ENCODE results near the gene CPA4.
"Not testable (repeated sequence)": the region's sequence is repeated elsewhere in the genome, so short reads cannot be mapped to it uniquely, and the experiment has no call there.

Gene CPA4, protein sequence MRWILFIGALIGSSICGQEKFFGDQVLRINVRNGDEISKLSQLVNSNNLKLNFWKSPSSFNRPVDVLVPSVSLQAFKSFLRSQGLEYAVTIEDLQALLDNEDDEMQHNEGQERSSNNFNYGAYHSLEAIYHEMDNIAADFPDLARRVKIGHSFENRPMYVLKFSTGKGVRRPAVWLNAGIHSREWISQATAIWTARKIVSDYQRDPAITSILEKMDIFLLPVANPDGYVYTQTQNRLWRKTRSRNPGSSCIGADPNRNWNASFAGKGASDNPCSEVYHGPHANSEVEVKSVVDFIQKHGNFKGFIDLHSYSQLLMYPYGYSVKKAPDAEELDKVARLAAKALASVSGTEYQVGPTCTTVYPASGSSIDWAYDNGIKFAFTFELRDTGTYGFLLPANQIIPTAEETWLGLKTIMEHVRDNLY

DNA sequence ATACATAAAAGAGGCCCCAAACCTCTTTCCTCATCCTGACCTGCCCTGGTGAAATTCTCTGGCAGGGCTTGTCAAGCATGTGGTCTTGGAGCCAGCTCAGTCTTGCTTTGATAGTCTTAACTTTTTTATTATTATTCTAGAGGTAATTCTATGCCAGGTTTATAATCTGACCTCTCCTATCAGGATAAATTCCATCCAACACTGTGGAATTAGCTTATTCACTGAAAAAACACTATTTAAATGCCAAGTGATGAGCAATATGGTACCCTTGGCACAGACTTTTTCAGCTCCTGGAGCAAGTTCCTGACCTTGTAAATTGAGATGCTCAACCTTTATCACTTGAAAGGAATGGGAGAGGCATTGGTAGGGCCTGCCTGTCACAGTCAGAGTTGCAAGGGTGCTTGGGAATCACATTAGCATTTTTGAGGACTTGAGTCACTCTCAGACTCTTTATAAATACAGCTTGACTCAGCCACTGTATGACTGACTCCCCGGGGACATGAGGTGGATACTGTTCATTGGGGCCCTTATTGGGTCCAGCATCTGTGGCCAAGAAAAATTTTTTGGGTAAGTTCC lies at the start of gene CPA4:
CPA4 (plus strand) TSS at position 480 of the 576 bp plus-strand sequence; CDS start at position 500, 20 bp downstream.
- peak; percentile 90 for DNase-seq

DNA sequence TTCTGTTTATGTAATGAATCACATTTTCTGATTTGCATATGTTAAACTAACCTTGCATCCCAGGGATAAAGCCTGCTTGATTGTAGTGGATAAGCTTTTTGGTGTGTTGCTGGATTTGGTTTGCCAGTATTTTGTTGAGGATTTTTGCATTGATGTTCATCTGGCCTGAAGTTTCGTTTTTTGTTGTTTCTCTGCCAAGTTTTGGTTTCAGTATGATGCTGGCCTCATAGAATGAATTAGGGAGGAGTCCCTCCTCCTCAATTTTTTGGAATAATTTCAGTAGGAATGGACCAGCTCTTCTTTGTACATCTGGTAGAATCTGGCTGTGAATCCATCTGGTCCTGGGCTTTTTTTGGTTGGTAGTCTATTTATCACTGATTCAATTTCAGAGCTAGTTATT lies 49.5 kb upstream of the CPA4 start:
- DNase-seq = not testable (repeated sequence)

DNA sequence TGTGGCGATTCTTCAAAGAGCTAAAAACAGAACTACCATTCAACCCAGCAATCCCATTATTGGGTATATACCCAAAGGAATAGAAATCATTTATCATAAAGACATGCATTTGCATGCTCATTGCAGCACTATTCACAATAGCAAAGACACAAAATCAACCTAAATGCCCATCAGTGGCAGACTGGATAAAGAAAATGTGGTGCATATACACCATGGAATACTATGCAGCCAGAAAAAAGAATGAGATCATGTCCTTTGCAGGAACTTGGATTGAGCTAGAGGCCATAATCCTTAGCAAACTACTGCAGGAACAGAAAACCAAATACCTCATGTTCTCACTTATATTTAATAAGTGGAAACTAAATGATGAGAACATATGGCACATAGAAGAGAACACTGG lies 46.5 kb upstream of the CPA4 start:
- not testable (repeated sequence) for DNase-seq

DNA sequence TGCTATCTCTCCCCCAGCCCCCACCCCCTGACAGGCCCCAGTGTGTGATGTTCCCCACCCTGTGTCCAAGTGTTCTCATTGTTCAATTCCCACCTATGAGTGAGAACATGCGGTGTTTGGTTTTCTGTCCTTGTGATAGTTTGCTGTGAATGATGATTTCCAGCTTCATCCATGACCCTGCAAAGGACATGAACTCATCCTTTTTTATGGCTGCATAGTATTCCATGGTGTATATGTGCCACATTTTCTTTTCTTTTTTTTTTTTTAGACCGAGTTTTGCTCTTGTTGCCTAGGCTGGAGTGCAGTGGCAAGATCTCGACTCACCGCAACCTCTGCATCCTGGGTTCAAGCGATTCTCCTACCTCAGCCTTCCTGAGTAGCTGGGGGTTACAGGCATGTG lies 44.1 kb upstream of the CPA4 start:
- DNase-seq = not testable (repeated sequence)

DNA sequence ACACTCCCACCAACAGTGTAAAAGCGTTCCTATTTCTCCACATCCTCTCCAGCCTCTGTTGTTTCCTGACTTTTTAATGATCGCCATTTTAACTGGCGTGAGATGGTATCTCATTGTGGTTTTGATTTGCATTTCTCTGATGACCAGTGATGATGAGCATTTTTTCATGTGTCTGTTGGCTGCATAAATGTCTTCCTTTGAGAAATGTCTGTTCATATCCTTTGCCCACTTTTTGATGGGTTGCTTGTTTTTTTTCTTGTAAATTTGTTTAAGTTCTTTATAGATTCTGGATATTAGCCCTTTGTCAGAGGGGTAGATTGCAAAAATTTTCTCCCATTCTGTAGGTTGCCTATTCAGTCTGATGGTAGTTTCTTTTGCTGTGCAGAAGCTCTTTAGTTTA lies 43.3 kb upstream of the CPA4 start:
- DNase-seq = not testable (repeated sequence)

DNA sequence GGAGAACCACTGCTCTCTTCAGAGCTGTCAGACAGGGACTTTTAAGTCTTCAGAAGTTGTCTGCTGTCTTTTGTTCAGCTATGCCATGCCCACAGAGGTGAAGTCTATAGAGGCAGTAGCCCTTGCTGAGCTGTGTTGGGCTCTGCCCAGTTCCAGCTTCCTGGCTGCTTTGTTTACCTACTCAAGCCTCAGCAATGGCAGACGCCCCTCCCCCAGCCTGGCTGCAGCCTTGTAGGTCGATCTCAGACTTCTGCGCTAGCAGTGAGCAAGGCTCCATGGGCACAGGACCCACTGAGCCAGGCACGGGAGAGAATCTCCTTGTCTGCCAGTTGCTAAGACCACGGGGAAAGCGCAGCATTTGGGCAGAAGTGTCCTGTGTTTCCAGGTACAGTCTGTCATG lies 38.4 kb upstream of the CPA4 start:
- no peak for DNase-seq

DNA sequence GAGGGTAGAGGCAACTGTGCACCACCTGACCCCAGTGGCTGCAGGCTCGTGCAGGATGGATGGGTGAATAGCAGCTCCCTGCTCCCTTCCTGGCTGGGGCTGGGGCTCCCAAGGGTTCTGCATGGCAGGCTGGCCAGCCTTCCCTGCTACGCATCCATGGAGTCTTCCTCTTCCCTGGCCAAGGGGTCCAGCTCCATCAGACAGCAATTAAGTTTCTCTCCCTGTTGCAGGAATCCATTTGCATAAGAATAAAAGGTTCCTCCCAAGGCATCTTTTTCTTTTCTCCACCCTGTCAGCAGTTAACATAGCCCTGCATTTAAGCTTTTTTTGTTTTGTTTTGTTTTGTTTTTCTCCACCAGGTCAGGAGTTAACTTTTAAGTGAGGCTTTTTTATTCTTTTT lies 36.3 kb upstream of the CPA4 start:
- DNase-seq = no peak

DNA sequence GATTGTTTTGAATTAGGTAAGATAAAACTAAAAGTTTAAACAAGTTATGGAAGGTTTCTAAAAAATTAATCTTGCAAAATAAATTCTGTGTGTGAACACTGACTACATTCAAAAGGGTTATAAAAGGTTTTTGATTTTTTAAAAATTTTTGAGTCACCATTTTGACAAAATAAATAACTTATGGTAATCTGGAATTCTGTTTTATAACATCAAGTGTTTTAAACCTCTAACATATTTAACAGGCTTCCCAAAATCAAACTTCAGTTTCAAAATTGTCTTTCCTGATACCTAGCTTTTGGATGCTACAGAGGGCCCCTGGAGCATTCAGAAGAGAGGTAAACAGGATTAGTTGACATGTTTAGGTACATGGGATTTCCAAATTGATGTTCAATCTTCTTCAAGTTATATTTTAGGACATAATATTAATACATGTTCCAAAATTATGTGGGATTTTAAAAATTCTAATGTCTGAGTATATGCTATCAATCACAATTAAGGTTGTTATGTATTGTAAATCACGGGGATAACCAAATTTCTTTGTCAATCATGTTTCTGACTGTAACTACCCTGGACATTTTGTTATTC lies 34.4 kb upstream of the CPA4 start:
- no peak for DNase-seq

DNA sequence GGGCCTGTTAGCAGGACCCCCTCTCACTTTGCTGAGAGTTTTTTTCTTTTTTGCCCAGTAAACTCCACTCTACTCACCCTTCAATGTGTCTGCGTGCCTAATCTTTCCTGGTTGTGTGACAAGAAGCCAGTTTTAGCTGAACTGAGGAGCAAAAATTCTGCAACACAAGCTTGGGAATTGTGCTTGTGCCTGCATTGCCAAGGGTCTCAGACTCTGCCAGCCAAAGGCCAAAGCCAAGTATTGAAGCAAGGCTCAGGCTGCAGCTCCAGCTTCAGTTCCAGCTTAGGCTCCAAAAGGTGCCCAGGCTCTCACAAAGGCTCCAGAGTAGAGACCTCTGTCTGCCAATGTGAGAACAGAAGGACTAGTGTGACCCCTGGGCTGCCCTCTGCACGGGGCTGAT lies 30.5 kb upstream of the CPA4 start:
- no peak for DNase-seq

DNA sequence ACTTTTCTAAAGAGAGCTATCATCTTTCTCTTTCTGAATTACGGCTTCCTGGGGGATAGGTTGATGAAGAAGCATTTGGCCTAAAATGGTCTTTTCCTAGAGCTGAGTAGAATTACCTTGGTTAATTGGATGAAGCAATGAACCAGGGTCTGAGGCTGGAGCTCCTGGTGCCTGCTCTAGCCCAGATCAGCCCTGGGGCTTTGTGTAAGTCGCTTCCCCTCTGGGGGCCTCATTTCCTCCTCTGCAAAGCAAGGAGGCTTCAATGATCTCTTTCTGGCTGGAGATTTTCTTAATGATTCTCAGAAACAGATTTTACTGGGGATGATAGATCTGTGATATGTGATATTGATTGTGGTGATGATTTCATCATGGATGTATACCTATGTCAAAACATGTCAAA lies 29.8 kb upstream of the CPA4 start:
- DNase-seq = no peak

DNA sequence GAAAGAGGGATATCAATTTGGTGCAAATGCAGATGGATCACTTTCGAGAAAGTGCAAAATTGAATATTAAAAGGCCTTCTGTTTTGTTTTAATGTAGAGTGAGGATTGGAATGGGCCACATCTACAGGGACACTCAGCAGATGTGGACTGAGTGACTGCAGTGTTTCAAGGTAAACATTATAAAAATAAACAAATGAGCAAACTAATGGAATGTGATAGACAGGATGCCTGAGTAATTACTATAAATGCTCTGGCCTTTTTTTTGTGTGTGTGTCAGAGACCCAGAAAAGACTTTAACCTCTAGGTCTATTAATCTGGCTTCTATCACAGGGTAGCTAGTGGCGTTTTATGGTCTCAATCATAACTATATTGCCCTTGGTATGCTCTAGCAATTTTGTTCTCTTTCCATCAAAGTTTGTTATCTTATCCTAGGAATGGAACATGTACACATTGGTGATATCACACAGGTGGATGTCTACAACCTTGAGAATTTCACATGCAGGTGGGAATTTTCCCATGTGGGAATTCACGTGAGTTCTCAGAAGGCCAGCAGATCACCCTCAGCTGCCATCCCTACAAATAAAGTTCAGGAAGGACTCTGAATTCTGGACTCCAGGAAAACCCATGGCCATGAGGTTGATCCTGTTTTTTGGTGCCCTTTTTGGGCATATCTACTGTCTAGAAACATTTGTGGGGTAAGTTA lies 26.6 kb upstream of the CPA4 start, which contains the start of gene CPA2:
CPA2 (plus strand) TSS at position 606 of the 703 bp plus-strand sequence; CDS start at position 625, 19 bp downstream.
- no peak for DNase-seq

DNA sequence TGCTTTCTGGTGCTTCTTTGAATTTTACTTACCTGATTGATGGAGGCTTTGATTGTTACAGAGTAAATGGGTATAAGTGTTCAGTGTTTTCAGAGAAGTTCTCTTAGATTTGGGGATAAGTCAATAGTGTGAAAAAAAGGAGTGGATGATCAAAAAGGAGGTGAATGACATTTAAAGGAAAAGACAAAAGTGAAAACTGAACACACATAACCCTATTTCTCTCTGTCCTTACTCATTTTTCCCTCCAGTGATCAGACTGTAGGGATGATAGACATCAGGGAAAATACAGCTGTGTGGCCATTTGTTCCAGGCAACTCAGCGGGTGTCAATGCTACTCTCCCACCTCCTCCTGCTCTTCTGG lies 26.0 kb upstream of the CPA4 start:
- no peak for DNase-seq

DNA sequence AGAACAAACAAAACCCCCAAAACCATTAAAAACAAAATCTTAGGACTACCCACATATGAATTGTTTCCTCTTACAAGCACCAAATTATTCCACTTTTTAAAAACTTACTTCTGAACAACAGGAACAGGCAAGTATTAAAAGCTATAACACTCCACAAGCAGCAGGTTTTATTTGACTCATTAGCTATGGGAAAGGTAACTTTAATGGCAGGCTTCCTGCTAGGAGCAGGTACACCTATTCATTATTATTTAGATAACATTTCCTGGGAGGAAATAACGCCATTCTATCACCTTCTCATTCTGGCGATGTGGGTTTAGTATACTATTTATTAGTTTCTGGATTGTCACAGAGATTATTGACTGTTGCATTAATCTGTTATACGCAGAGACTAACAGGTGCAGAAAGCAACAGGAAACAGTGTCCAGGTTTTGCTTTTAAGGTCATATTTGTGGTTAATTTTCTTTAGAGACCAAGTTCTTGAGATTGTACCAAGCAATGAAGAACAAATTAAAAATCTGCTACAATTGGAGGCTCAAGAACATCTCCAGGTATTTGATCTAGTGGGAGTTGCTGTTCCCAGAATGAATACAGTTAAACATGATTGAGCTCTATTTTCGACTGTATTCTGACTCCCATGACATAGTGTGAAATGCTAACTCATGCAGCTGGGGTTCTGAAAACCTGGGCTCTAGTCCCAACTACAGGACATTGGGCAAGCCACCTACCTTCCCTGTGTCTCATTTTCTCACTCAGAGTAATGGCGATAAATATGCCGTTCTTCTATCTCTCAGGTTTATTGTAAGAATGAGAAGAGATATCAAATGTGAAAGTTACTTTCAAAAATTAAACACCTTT lies 24.3 kb upstream of the CPA4 start:
- DNase-seq = no peak

DNA sequence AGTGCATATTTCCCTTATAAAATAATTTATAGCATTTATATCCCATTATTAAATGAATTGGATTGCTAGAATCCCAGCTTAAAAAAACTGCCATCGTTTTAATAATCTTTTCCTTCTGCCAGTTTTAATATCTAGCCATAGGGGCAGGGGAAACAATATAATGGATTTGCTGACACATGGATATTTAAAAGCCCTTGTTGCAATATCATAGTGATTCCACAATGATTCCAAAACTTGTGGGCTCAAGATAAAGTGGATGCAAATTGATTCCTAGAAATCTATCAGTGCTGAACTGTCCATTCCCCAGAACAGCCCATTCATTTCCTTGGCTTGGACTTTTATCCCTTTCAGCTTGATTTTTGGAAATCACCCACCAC lies 23.7 kb upstream of the CPA4 start:
- DNase-seq = no peak

DNA sequence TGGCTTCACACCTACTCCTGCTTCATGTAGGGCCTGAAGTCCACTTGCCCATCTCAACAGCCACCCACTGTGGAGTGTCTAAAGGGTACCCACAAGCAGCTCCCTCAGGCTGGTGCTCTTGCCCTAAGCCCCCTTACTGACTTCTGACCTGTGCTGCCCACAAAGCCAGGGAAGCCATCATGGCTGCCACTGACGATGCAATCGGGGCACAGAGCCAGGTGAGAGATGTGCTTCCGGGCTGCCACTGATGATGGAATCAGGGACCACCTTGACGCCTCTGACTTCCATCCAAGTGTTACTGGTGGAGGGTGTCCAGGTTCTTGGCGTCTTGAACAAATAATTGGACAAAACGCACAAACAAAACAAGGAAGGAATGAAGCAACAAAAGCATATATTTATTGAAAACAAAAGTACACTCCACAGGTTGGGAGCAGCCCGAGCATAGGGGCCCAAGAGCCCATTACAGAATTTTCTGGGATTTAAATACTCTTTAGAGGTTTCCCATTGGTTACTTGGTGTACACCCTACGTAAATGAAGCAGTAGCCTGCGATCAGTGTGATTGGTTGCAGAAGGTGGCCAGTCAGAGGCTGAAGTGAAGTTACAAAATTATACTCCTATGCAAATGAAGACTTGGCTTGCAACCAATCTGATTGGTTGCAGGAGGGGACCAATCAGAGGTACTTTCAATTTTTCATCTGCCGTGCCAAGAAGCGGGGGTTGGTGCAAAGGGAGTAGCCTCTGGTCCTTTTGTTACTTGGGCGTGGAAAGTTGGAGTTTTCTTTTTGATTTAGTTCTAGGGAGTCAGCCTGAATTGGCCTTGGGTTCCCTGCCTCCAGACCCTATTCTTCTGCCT lies 21.8 kb upstream of the CPA4 start:
- DNase-seq = no peak

DNA sequence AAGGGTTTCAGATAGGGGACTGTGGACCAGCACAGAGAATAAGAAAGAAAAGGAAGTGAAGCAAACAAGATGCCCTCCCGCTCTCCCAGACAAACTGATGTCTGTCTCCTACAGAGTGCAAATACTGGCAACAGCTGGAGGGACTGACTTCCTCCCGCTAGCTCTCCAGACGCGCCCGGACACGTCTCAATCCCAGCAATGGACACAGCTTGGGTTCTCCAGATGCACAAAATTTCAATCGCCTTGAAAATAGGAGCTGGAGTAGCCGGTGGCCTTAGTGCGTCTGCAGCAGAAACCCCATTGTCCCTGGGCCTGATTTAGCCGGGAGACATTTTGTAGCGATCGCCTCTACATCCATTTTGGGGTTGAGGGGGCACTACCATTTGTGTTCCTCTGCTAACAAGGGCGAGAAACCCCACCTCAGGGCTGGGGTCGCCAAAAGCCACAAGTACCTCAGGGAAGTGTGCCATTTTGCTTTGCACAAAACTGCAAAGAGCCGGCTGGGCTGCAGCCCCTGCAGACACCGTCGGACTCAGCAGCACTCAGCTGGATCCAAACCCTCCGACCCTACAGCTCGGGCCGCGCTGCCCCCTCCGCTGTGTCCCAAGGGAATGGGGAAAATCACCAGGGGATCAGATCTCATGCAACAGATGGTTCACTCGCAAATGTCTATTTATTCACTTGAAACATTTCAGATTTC lies 20.4 kb upstream of the CPA4 start:
- DNase-seq = no peak

DNA sequence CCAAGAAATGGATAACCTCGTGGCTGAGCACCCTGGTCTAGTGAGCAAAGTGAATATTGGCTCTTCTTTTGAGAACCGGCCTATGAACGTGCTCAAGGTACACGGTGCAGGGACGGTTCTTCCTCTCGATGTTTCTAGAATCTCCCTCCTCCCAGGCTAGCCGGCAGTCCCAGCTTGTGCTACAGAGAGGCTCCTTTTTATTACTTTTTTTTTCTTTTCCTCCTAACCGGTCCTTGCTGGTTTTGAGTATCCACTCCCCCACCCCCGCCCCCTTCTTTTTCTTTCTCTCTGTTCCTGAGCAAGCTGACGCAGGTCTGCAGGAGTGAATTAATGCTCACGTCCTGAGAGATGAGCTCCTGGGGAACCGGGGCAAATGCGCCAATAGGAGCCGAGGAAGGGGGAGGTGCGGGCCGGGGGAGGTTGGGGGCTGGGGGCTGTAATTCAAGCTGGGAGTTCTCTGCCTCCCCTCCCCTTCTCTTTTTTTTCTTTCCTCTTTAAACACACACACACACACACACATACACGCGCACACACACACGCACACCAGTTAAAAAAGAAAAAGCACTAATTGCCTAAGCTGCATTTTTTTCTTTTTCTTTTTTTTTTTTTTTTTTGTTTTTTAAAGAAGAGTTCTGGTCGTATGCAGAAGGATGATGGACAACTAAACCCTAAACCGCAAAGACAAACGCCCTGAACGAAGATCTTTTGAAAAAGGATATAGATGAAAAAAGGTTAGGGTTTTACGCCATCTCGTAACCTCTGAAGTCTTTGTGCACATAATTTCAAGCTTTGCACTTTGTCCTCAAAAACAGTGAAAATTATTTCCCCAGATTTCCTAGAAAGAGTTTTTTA lies 19.7 kb upstream of the CPA4 start:
- DNase-seq = no peak

DNA sequence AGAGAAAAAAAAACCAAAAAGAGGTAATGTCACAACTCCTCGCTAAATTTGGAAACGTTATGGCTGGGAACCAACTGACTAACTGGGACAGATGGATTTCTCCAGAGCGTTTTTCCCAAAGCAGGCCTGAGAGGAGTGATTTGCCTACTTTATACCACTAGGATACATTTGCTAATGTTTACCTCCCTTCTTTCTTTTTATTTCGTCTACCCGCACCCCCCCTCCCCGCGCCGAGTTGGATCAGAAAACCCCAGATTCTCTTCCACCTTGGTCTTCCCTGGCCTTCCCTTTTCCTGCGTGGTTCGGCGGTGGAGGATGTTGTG lies 19.1 kb upstream of the CPA4 start:
- no peak for DNase-seq

DNA sequence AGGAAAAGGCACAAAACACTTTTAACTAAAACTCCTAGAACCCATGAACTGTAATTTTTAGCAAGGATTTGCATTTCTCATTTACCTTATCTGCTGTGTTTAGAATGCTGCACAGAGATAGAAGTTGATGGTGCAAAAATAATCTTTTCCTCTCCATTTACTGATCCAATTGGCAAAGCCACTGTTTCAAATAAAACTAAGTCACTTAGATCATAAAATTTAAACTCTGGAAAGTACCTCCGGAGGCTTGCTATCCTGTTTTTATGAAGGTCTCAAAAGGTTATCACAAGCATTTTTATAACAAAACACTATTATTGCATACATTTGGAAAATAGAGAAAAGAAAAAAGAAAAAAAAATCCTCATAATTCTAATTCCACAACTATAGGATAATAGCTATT lies 18.7 kb upstream of the CPA4 start:
- no peak for DNase-seq

DNA sequence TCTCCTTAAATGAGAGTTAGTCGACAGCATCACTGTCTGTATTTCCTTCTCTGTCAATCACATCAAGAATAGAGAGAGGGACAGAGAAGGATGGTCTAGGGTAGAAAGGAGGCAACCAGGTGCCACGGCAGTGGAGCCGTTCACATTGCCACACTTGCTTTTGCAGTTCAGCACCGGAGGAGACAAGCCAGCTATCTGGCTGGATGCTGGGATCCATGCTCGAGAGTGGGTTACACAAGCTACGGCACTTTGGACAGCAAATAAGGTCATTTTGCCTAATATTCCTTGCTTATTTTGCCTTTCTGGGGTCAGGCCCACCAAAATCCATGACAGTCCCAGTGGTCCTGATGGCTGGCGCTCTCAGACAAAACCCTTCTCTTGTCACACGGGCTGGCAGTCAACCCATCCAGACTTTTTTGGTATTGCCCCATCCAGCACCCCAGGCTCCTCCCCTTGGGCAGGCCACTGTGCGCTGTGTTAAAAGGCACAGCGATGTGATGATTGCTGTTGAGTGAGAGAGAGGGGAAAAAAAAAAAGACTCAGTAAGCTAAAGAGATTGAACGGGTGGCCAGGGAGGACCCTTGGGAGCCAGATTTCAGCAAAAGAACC lies 17.9 kb upstream of the CPA4 start:
- DNase-seq = no peak
